HEK293 (cell line): Measurements from ENCODE around the gene EME2.

Experiments used
- CTCF ChIA-PET: fragments of 350-600 bp; formaldehyde crosslinking; extraction: SDS; loops from one replicate; lab custom pipeline; 2021; ENCODE audit warnings: antibody characterized with exemption; lab: Yijun Ruan, JAX
- POLR2A ChIA-PET: fragments of 300-600 bp; formaldehyde crosslinking; extraction: SDS; loops from one replicate; lab custom pipeline; 2020; ENCODE audit warnings: antibody characterized with exemption, inconsistent platforms; lab: Yijun Ruan, JAX
- H3K27ac ChIP-seq: fragments of 200-500 bp; sonication (Bioruptor generic); 2 replicates; pipeline ENCODE4 v1.5.1; 2014; ENCODE audit warnings: low read depth, low read length, control low read depth, inconsistent platforms; ENCODE audit errors: extremely low read depth
- H3K36me3 ChIP-seq, 2 experiments: fragments of 200-500 bp in 1 of 2; sonication (Bioruptor generic) in 1 of 2; 1 replicate in 1 of 2; 2 replicates in 1 of 2; pipeline ENCODE4 v1.5.1; 2014 to 2017; ENCODE audit warnings: inconsistent platforms in 2 of 2, low read length in 2 of 2; ENCODE audit not compliant: control insufficient read depth in 2 of 2, insufficient read depth in 1 of 2
- H3K4me1 ChIP-seq: fragments of 200-500 bp; sonication (Bioruptor generic); 2 replicates; pipeline ENCODE4 v1.5.1; 2014; ENCODE audit warnings: mild to moderate bottlenecking, low read length, inconsistent platforms; ENCODE audit not compliant: control insufficient read depth, insufficient read depth
- H3K4me3 ChIP-seq: 2 replicates; pipeline ENCODE4 v1.5.1; 2011; ENCODE audit warnings: low read depth, mild to moderate bottlenecking, control low read depth, low read length, moderate library complexity
- H3K9me3 ChIP-seq: fragments of 200-500 bp; sonication (Bioruptor generic); 2 replicates; pipeline ENCODE4 v1.5.1; 2014; ENCODE audit warnings: low read depth, low read length, inconsistent platforms; ENCODE audit not compliant: control insufficient read depth, insufficient read depth
- GLIS2 ChIP-seq: fragments of 450-650 bp; formaldehyde crosslinking; IDR thresholded peaks from 2 replicates; pipeline ENCODE4 v1.5.1; 2016; ENCODE audit warnings: missing biosample characterization, missing genetic modification characterization
- KLF7 ChIP-seq: fragments of 450-650 bp; formaldehyde crosslinking; IDR thresholded peaks from 2 replicates; pipeline ENCODE4 v1.5.1; 2016; ENCODE audit warnings: missing biosample characterization, missing genetic modification characterization, borderline replicate concordance
- PATZ1 ChIP-seq: fragments of 450-650 bp; formaldehyde crosslinking; IDR thresholded peaks from 2 replicates; pipeline ENCODE4 v1.5.1; 2016; ENCODE audit warnings: missing biosample characterization, missing genetic modification characterization
- PRDM1 ChIP-seq: fragments of 450-650 bp; formaldehyde crosslinking; IDR thresholded peaks from 2 replicates; pipeline ENCODE4; 2016; ENCODE audit warnings: missing biosample characterization, missing genetic modification characterization
- PRDM2 ChIP-seq: fragments of 450-650 bp; formaldehyde crosslinking; IDR thresholded peaks from 2 replicates; pipeline ENCODE4 v1.5.1; 2016; ENCODE audit warnings: missing biosample characterization, missing genetic modification characterization, borderline replicate concordance
- PRDM4 ChIP-seq: fragments of 450-650 bp; formaldehyde crosslinking; IDR thresholded peaks from 2 replicates; pipeline ENCODE4 v1.5.1; 2017; ENCODE audit warnings: missing biosample characterization, missing genetic modification characterization
- SP3 ChIP-seq: fragments of 450-650 bp; formaldehyde crosslinking; IDR thresholded peaks from 2 replicates; pipeline ENCODE4 v1.5.1; 2016; ENCODE audit warnings: missing biosample characterization, missing genetic modification characterization
- ZFHX2 ChIP-seq: fragments of 450-650 bp; formaldehyde crosslinking; conservative IDR thresholded peaks from 2 replicates; pipeline ENCODE4 v1.5.1; 2016; ENCODE audit warnings: missing biosample characterization, missing genetic modification characterization
- ZFP69B ChIP-seq: fragments of 450-650 bp; formaldehyde crosslinking; IDR thresholded peaks from 2 replicates; pipeline ENCODE4 v1.5.1; 2016; ENCODE audit warnings: missing biosample characterization, missing genetic modification characterization
- ZNF114 ChIP-seq: fragments of 450-650 bp; formaldehyde crosslinking; IDR thresholded peaks from 2 replicates; pipeline ENCODE4 v1.5.0; 2017; ENCODE audit warnings: missing biosample characterization, missing genetic modification characterization
- ZNF16 ChIP-seq: fragments of 450-650 bp; formaldehyde crosslinking; IDR thresholded peaks from 2 replicates; pipeline ENCODE4 v1.5.1; 2016; ENCODE audit warnings: low read depth, missing biosample characterization, missing genetic modification characterization
- ZNF280C ChIP-seq: fragments of 450-650 bp; formaldehyde crosslinking; IDR thresholded peaks from 2 replicates; pipeline ENCODE4 v1.5.1; 2016; ENCODE audit warnings: missing biosample characterization, missing genetic modification characterization
- ZNF280D ChIP-seq: fragments of 450-650 bp; formaldehyde crosslinking; IDR thresholded peaks from 2 replicates; pipeline ENCODE4 v1.5.1; 2016; ENCODE audit warnings: missing biosample characterization, missing genetic modification characterization
- ZNF341 ChIP-seq: fragments of 450-650 bp; formaldehyde crosslinking; IDR thresholded peaks from 2 replicates; pipeline ENCODE4; 2016; ENCODE audit warnings: low read depth, missing biosample characterization, missing genetic modification characterization
- ZNF449 ChIP-seq: fragments of 450-650 bp; formaldehyde crosslinking; IDR thresholded peaks from 2 replicates; pipeline ENCODE4 v1.5.1; 2017; ENCODE audit warnings: missing biosample characterization, mild to moderate bottlenecking, missing genetic modification characterization, moderate library complexity
- ZNF629 ChIP-seq: fragments of 450-650 bp; formaldehyde crosslinking; IDR thresholded peaks from 2 replicates; pipeline ENCODE4 v1.5.1; 2017; ENCODE audit warnings: missing biosample characterization, missing genetic modification characterization
- ZNF677 ChIP-seq: fragments of 450-650 bp; IDR thresholded peaks from 2 replicates; pipeline ENCODE4 v1.5.0; 2018; ENCODE audit warnings: missing biosample characterization, mild to moderate bottlenecking, missing genetic modification characterization, moderate library complexity
- ZNF76 ChIP-seq: fragments of 450-650 bp; formaldehyde crosslinking; IDR thresholded peaks from 2 replicates; pipeline ENCODE4; 2016; ENCODE audit warnings: low read depth, missing biosample characterization, missing genetic modification characterization, borderline replicate concordance
- ZXDB ChIP-seq: fragments of 450-650 bp; formaldehyde crosslinking; IDR thresholded peaks from 2 replicates; pipeline ENCODE4 v1.5.1; 2016; ENCODE audit warnings: missing biosample characterization, missing genetic modification characterization

Gene EME2

GRCh38 chr16:1771864-1772361, 697 bp upstream of the EME2 start:
- ChIA-PET CTCF (interaction anchor here (0.6 kb wide), 2 partner anchors 122 to 504 kb away, joined by 3 read pairs; no protein-coding TSS in a partner anchor), POLR2A (interaction anchor here (0.7 to 6.0 kb wide), 8 partner anchors 9 to 160 kb away, joined by 3 to 113 read pairs (median 6); partner anchors contain the start of genes CRAMP1, IFT140, JPT2 and MAPK8IP3)
- Histone ChIP-seq H3K4me3 (peak overlapping the region; percentile 95), H3K9me3 (no peaks in the 10 kb centered on the region), H3K27ac (peak overlapping the region; percentile 94), H3K4me1 (peaks cover 9% of the 10 kb centered on the region), H3K36me3 (peaks cover 0 to 77% of the 10 kb centered on the region in 2 experiments; a peak in 1 of 3 replicates)
- no peak for TF ChIP-seq ZNF449 (tag by site-specific recombination)
- TF ChIP-seq PATZ1 (tag by site-specific recombination) = peak; percentile 82
- TF ChIP-seq ZNF280C (tag by site-specific recombination) = no peak
- no peak for TF ChIP-seq PRDM2 (tag by site-specific recombination)
- TF ChIP-seq SP3 (tag by site-specific recombination) = 0 out of 2 replicates have a peak, but pooled peaks have one; percentile 1
- 0 out of 2 replicates have a peak, but pooled peaks have one; percentile 23 for TF ChIP-seq ZXDB (tag by site-specific recombination)
- TF ChIP-seq ZNF114 (tag by site-specific recombination) = no peak
- peak; percentile 21; the same call in 1 of the 2 replicates for TF ChIP-seq ZNF341 (tag by site-specific recombination)
- no peak for TF ChIP-seq ZNF677 (tag by site-specific recombination)
- TF ChIP-seq ZNF76 (tag by site-specific recombination) = peak; percentile 89
- TF ChIP-seq ZNF16 (tag by site-specific recombination) = no peak
- peak; percentile 83 for TF ChIP-seq PRDM1 (tag by site-specific recombination)
- TF ChIP-seq ZFP69B (tag by site-specific recombination) = no peak
- no peak for TF ChIP-seq ZNF280D (tag by site-specific recombination)
- TF ChIP-seq GLIS2 = 0 out of 2 replicates have a peak, but pooled peaks have one; percentile 7
- TF ChIP-seq ZFHX2 (tag by site-specific recombination) = 0 out of 2 replicates have a peak, but pooled peaks have one; percentile 8
- 0 out of 2 replicates have a peak, but pooled peaks have one; percentile 13 for TF ChIP-seq ZNF629 (tag by site-specific recombination)
- peak; percentile 56; the same call in 1 of the 2 replicates for TF ChIP-seq PRDM4 (tag by site-specific recombination)
- no peak for TF ChIP-seq KLF7 (tag by site-specific recombination)
